ENCODE results near the gene VAT1.

Gene VAT1

GRCh38 chr17:43042025-43042628, 19.9 kb upstream of the VAT1 start:
- Mint-ChIP-seq H3K4me1 (peaks cover 36% of the 10 kb centered on the region), H3K9me3 (no peaks in the 10 kb centered on the region), H3K36me3 (ENCODE audit: low read depth) (peaks cover 9% of the 10 kb centered on the region), H3K27me3 (ENCODE audit: low read depth, poor library complexity) (no peaks in the 10 kb centered on the region), H3K27ac (peak overlapping the region; percentile 83), H3K4me3 (no peak overlapping the region)
- DNase-seq, result no peak
- TF ChIP-seq CTCF (IDR thresholded peaks at IDR 0.05), result no peak

- Mint-ChIP-seq H3K4me3 (no peak overlapping the region), H3K9me3 (no peaks in the 10 kb centered on the region), H3K27me3 (ENCODE audit: low read depth, poor library complexity) (no peaks in the 10 kb centered on the region), H3K27ac (no peak overlapping the region), H3K4me1 (peaks cover 47% of the 10 kb centered on the region), H3K36me3 (ENCODE audit: low read depth) (peaks cover 5% of the 10 kb centered on the region)
- no peak for DNase-seq
- no peak for TF ChIP-seq CTCF (IDR thresholded peaks at IDR 0.05)
These were observed 18.5 kb upstream of the VAT1 start for GRCh38 chr17:43040655-43041054.

- H3K36me3 Mint-ChIP-seq (ENCODE audit: low read depth), result peaks cover 5% of the 10 kb centered on the region
- H3K4me3 Mint-ChIP-seq, result no peak overlapping the region
- H3K4me1 Mint-ChIP-seq, result peaks cover 57% of the 10 kb centered on the region
- H3K27ac Mint-ChIP-seq, result no peak overlapping the region
- no peaks in the 10 kb centered on the region for H3K9me3 Mint-ChIP-seq
- DNase-seq, result no peak
- TF ChIP-seq CTCF (IDR thresholded peaks at IDR 0.05), result no peak
- H3K27me3 Mint-ChIP-seq (ENCODE audit: low read depth, poor library complexity), result peaks cover 5% of the 10 kb centered on the region
These were observed 17.5 kb upstream of the VAT1 start for GRCh38 chr17:43039646-43040045.

GRCh38 chr17:43034894-43035293, 12.7 kb upstream of the VAT1 start:
- Mint-ChIP-seq H3K4me3 (peak overlapping the region; percentile 76), H3K27me3 (ENCODE audit: low read depth, poor library complexity) (peaks cover 5% of the 10 kb centered on the region), H3K4me1 (peaks cover 59% of the 10 kb centered on the region), H3K9me3 (no peaks in the 10 kb centered on the region), H3K36me3 (ENCODE audit: low read depth) (no peaks in the 10 kb centered on the region), H3K27ac (peak overlapping the region; percentile 98)
- no peak for TF ChIP-seq CTCF (IDR thresholded peaks at IDR 0.05)
- no peak for DNase-seq

- H3K36me3 Mint-ChIP-seq (ENCODE audit: low read depth), result no peaks in the 10 kb centered on the region
- H3K27me3 Mint-ChIP-seq (ENCODE audit: low read depth, poor library complexity), result peaks cover 5% of the 10 kb centered on the region
- H3K9me3 Mint-ChIP-seq, result no peaks in the 10 kb centered on the region
- DNase-seq, result no peak
- peaks cover 66% of the 10 kb centered on the region for H3K4me1 Mint-ChIP-seq
- peak overlapping the region; percentile 76 for H3K4me3 Mint-ChIP-seq
- no peak for TF ChIP-seq CTCF (IDR thresholded peaks at IDR 0.05)
- peak overlapping the region; percentile 98 for H3K27ac Mint-ChIP-seq
These were observed 12.0 kb upstream of the VAT1 start for GRCh38 chr17:43033948-43034881.
